K562 (cell line): ENCODE data around the gene GET4. TPM values are rescaled to one million over a fixed set of nuclear protein-coding genes. Genes with fewer than 3 reads are reported as not detected.

Source experiments
- ATAC-seq: fragments of 200-7000 bp; cut with Tn5 transposase; 3 replicates; pipeline ENCODE4 v1.9.1; 2020; ENCODE audit warnings: moderate library complexity
- BruUV-seq: library from RNA; stranded (reverse); fragments of 400-500 nt; replicated peaks from 2 replicates; lab custom pipeline; 2021; lab: Mats Ljungman, UMichigan
- CTCF ChIA-PET: fragments of 300-600 bp; formaldehyde crosslinking; extraction: SDS; loops from one replicate; lab custom pipeline; 2021; ENCODE audit warnings: low intra/inter-chr PET ratio; lab: Yijun Ruan, JAX
- POLR2A ChIA-PET: fragments of 300-600, 350-650 bp; sonication (Branson Sonifier 250); formaldehyde crosslinking; extraction: SDS; loops from one replicate; lab custom pipeline; 2021; ENCODE audit warnings: antibody characterized with exemption, inconsistent platforms; lab: Yijun Ruan, JAX
- DNase-seq, 4 experiments: peaks; one replicate each; pipeline versions ENCODE4 v3.0.0 to v3.0.0-alpha.2; 2011 to 2018; ENCODE audit warnings: low spot score in 3 of 4, mixed read lengths in 3 of 4; ENCODE audit errors: extremely low read depth in 1 of 4
- FAIRE-seq: peaks from 2 replicates; lab custom pipeline; 2011; peaks lifted over from hg19 to GRCh38; lab: Jason Lieb, UNC
- H2AFZ ChIP-seq: 2 replicates; pipeline ENCODE4 v1.6.0; 2011; ENCODE audit warnings: low read depth, low read length, control low read depth, inconsistent platforms
- H3K27ac ChIP-seq: fragments of 200-600 bp; 3 replicates; pipeline ENCODE4 v1.8.0; 2011; ENCODE audit warnings: low read depth, mild to moderate bottlenecking, control low read depth, inconsistent platforms, low read length, moderate library complexity, mixed read lengths; ENCODE audit errors: extremely low read depth
- H3K27me3 ChIP-seq, 2 experiments: fragments of 300-600 bp in 1 of 2; 2 replicates in 1 of 2; 3 replicates in 1 of 2; pipeline versions ENCODE4 v1.6.0 to v1.8.0; 2011; ENCODE audit warnings: inconsistent platforms in 2 of 2, low read length in 2 of 2, mild to moderate bottlenecking in 1 of 2, mixed read lengths in 1 of 2, moderate library complexity in 1 of 2; ENCODE audit not compliant: control insufficient read depth in 2 of 2, insufficient read depth in 2 of 2
- H3K36me3 ChIP-seq: fragments of 300-600 bp; 3 replicates; pipeline ENCODE4 v1.8.0; 2011; ENCODE audit warnings: mild to moderate bottlenecking, low read length, inconsistent platforms; ENCODE audit not compliant: control insufficient read depth, insufficient read depth
- H3K4me1 ChIP-seq, 2 experiments: fragments of 200-600 bp in 1 of 2; replicated peaks in 1 of 2; 2 replicates in 1 of 2; 3 replicates in 1 of 2; pipeline versions ENCODE4 v1.5.1 to v1.8.0; 2011; ENCODE audit warnings: inconsistent platforms in 2 of 2, low read length in 2 of 2, mild to moderate bottlenecking in 1 of 2, mixed read lengths in 1 of 2, moderate library complexity in 1 of 2; ENCODE audit not compliant: control insufficient read depth in 2 of 2, insufficient read depth in 2 of 2
- H3K4me2 ChIP-seq: 2 replicates; pipeline ENCODE4 v1.6.1; 2011; ENCODE audit warnings: low read length, control low read depth, inconsistent platforms, mixed read lengths; ENCODE audit not compliant: insufficient read depth
- H3K4me3 ChIP-seq: fragments of 200-600 bp; sonication (generic), shearing (Covaris generic); 2 replicates; pipeline ENCODE4 v1.5.1; 2016; ENCODE audit warnings: control low read depth, inconsistent platforms
- H3K79me2 ChIP-seq: fragments of 200-600 bp; 3 replicates; pipeline ENCODE4 v1.8.0; 2011; ENCODE audit warnings: low read length, inconsistent platforms; ENCODE audit not compliant: control insufficient read depth, insufficient read depth
- H3K9ac ChIP-seq, 2 experiments: 2 replicates each; pipeline versions ENCODE4 v1.6.0 to v1.6.1; 2011; ENCODE audit warnings: low read depth in 2 of 2, low read length in 2 of 2, control low read depth in 1 of 2, inconsistent platforms in 1 of 2, mild to moderate bottlenecking in 1 of 2, mixed read lengths in 1 of 2; ENCODE audit not compliant: insufficient read depth in 1 of 2
- H3K9me1 ChIP-seq: one replicate; pipeline ENCODE4 v1.6.0; 2011; ENCODE audit warnings: inconsistent platforms, mild to moderate bottlenecking, low read length, moderate library complexity; ENCODE audit not compliant: control insufficient read depth, insufficient read depth
- H3K9me3 ChIP-seq: replicated peaks from 2 replicates; pipeline ENCODE4 v1.5.1; 2011; ENCODE audit warnings: low read depth, low read length, inconsistent platforms; ENCODE audit not compliant: control insufficient read depth, insufficient read depth
- H4K20me1 ChIP-seq: replicated peaks from 2 replicates; pipeline ENCODE4 v1.6.1; 2011; ENCODE audit warnings: low read length, inconsistent platforms, mixed read lengths; ENCODE audit not compliant: control insufficient read depth, insufficient read depth
- BACH1 ChIP-seq: fragments of 200-800 bp; sonication (Bioruptor generic); IDR thresholded peaks from 2 replicates; pipeline ENCODE4 v1.6.1; 2016; ENCODE audit warnings: missing genetic modification characterization, missing compliant biosample characterization
- HNRNPH1 ChIP-seq: fragments of 200-400 bp; formaldehyde crosslinking; optimal IDR thresholded peaks from 2 replicates; pipeline ENCODE3; 2017; ENCODE audit warnings: low read depth, mild to moderate bottlenecking, low read length, moderate library complexity
- HNRNPK ChIP-seq: fragments of 200-400 bp; formaldehyde crosslinking; IDR thresholded peaks from one replicate; pipeline ENCODE4 v1.6.1; 2018; ENCODE audit warnings: mild to moderate bottlenecking, low read depth, low read length; ENCODE audit not compliant: poor library complexity, severe bottlenecking
- NR3C1 ChIP-seq: sonication (generic); formaldehyde crosslinking; IDR thresholded peaks from 2 replicates; pipeline ENCODE4 v1.8.1; 2022; ENCODE audit warnings: missing genetic modification reagents
- RBBP5 ChIP-seq: fragments of 200-600 bp; sonication (generic); IDR thresholded peaks from 2 replicates; pipeline ENCODE4 v1.6.1; 2012; ENCODE audit warnings: borderline replicate concordance, mild to moderate bottlenecking, low read length, control low read depth, inconsistent platforms; ENCODE audit not compliant: insufficient read depth, poor library complexity, severe bottlenecking
- RBM34 ChIP-seq: fragments of 200-400 bp; formaldehyde crosslinking; IDR thresholded peaks from 2 replicates; pipeline ENCODE4 v1.6.1; 2018; ENCODE audit warnings: low read length, borderline replicate concordance; ENCODE audit not compliant: insufficient read depth
- RNF2 ChIP-seq: sonication (generic); IDR thresholded peaks from 2 replicates; pipeline ENCODE4 v1.6.1; 2016
- SLC30A9 ChIP-seq: fragments of 250-450 bp; sonication (Bioruptor Pico); IDR thresholded peaks from 2 replicates; pipeline ENCODE4 v1.8.0; 2022; ENCODE audit warnings: mild to moderate bottlenecking, moderate library complexity
- ZNF507 ChIP-seq: conservative IDR thresholded peaks from 2 replicates; pipeline ENCODE4 v1.6.1; 2017; ENCODE audit warnings: missing genetic modification characterization, missing compliant biosample characterization
- ZNF584 ChIP-seq: fragments of 200-800 bp; sonication (Bioruptor generic); IDR thresholded peaks from 2 replicates; pipeline ENCODE4 v1.6.1; 2016; ENCODE audit warnings: low read depth, mild to moderate bottlenecking, missing genetic modification characterization, missing compliant biosample characterization
- WGBS: fragments of 100-300 bp; shearing (Covaris generic); methylation state at CpG from one replicate; pipeline ENCODE4 v1.1.6; 2016; ENCODE audit warnings: low coverage, mixed read lengths; ENCODE audit not compliant: insufficient coverage; ENCODE audit errors: missing lambda C conversion rate; 5-methylcytosine and 5-hydroxymethylcytosine counted together
- in situ Hi-C: fragments of 300-500 bp; cut with MboI; formaldehyde crosslinking; loops from 4 replicates; pipeline ENCODE4 v1.15.0; 2018; ENCODE audit warnings: inconsistent platforms, mixed read lengths
- intact Hi-C: fragments of 100-400 bp; cut with micrococcal nuclease; formaldehyde crosslinking; loops from 2 replicates; pipeline ENCODE4 v1.14.2; 2022
- polyA plus RNA-seq, 8 experiments: library from polyadenylated mRNA; depleted of rRNA in 4 of 8; stranded (reverse) in 5 of 8; unstranded in 3 of 8; fragments of >200 nt; fragmentation: Nextera tagmentation in 2 of 8; fragmentation: Illumina TruSeq in 1 of 8; extraction: Ambion mirVana in 2 of 8; extraction: Trizol in 1 of 8; gene quantifications; 2 replicates each; pipeline versions ENCODE4 v1.2.1 to v1.2.3, GENCODE V29; 2011 to 2014; ENCODE audit warnings: inconsistent platforms in 1 of 8, missing spikeins in 1 of 8
- total RNA-seq, 7 experiments: library from RNA; depleted of rRNA in 6 of 7; stranded (reverse); fragments of >200 nt in 6 of 7; fragmentation: Illumina TruSeq in 2 of 7; extraction: Trizol in 2 of 7; gene quantifications; 2 replicates each; pipeline versions ENCODE4 v1.2.1 to v1.2.3, GENCODE V29; 2011 to 2021; ENCODE audit warnings: low replicate concordance in 1 of 7
- TF ChIP-seq, protein P1 (sequence below): fragments of 250-450 bp; sonication (Bioruptor Pico); IDR thresholded peaks from 2 replicates; pipeline ENCODE4 v1.5.0; 2022; ENCODE audit warnings: mild to moderate bottlenecking
- TF ChIP-seq, protein P2 (sequence below): fragments of 200-800 bp; sonication (Bioruptor generic); IDR thresholded peaks from 2 replicates; pipeline ENCODE4 v1.6.1; 2016; ENCODE audit warnings: missing genetic modification characterization, missing compliant biosample characterization
- TF ChIP-seq, protein P3 (sequence below): fragments of 450-650 bp; formaldehyde crosslinking; IDR thresholded peaks from 2 replicates; pipeline ENCODE4 v1.4.0; 2020; ENCODE audit warnings: mild to moderate bottlenecking, moderate library complexity

GET4 gene
- total and polyA plus RNA-seq, 9 of the 15 experiments (the other 6 are each of a cell fraction or from before 2014, with no cell fraction given) = 0.99 to 122 (median 40.4) TPM

DNA sequence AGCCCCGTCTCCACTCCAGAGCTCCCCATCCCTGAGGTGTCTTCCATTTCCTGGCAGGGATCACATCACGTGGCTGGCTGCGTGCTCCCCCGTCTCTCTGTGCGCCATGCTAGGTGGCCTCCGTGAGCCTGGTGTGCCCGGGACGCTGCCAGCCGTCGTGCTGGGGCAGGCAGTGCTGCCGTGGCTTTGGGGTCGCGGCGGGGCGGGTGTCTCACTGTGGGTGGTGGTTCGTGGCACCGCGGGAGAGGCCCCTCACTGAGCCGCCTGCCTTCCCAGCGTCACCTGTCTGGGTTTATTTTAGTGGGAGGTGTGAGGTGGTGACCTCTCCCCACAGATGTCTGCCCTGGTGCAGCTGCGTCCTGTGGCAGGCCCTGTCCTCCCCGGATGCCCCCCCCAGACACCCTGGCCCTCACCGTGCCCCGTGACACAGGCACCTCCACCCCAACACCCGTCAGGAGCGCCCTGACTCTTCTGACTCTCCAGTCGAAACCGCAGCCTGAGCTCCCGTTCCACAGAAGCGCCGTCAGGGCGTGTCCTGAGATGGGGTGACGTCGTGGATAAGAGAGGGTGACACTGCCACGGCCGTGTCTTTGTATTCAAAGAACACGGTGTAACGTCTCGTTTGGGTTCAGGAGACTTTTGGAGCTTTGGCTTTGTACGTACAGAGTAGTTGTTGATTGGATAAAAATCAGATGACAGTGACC, 18.0 kb downstream of the GET4 start:
- H3K4me2 ChIP-seq = no peak overlapping the region
- DNase-seq = no peak
- FAIRE-seq = no peak
- no peaks in the 10 kb centered on the region for H3K27me3 ChIP-seq
- intact Hi-C loops = no loop called here
- H2AFZ ChIP-seq = no peak overlapping the region
- H3K4me3 ChIP-seq = no peak overlapping the region
- peaks cover 1% of the 10 kb centered on the region; the same call in 1 of the 3 replicates for H3K79me2 ChIP-seq
- no TSS peak for BruUV-seq
- 93% methylated on average over 32 of the region's 40 CpGs for WGBS
- POLR2A ChIA-PET = interaction anchor here (0.7 to 0.9 kb wide), 2 partner anchors 14 to 117 kb away, joined by 3 to 4 read pairs; no protein-coding TSS in a partner anchor
- ATAC-seq = no peak
- CTCF ChIA-PET = no interaction called here
- in situ Hi-C loops = no loop called here
- H3K9ac ChIP-seq = no peak overlapping the region
- H3K9me1 ChIP-seq = no peaks in the 10 kb centered on the region
- H3K36me3 ChIP-seq = peaks cover 82% of the 10 kb centered on the region; the same call in 2 of the 3 replicates
- H3K27ac ChIP-seq = no peak overlapping the region
- H4K20me1 ChIP-seq = no peaks in the 10 kb centered on the region; the same call in 1 of the 2 replicates
- H3K4me1 ChIP-seq = peaks cover 6 to 45% of the 10 kb centered on the region in 2 experiments; a peak in 3 of 5 replicates
- no peaks in the 10 kb centered on the region for H3K9me3 ChIP-seq
- TF ChIP-seq, protein P1, sequence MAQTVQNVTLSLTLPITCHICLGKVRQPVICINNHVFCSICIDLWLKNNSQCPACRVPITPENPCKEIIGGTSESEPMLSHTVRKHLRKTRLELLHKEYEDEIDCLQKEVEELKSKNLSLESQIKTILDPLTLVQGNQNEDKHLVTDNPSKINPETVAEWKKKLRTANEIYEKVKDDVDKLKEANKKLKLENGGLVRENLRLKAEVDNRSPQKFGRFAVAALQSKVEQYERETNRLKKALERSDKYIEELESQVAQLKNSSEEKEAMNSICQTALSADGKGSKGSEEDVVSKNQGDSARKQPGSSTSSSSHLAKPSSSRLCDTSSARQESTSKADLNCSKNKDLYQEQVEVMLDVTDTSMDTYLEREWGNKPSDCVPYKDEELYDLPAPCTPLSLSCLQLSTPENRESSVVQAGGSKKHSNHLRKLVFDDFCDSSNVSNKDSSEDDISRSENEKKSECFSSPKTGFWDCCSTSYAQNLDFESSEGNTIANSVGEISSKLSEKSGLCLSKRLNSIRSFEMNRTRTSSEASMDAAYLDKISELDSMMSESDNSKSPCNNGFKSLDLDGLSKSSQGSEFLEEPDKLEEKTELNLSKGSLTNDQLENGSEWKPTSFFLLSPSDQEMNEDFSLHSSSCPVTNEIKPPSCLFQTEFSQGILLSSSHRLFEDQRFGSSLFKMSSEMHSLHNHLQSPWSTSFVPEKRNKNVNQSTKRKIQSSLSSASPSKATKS = no peak
- TF ChIP-seq NR3C1 = no peak
- TF ChIP-seq, protein P2, sequence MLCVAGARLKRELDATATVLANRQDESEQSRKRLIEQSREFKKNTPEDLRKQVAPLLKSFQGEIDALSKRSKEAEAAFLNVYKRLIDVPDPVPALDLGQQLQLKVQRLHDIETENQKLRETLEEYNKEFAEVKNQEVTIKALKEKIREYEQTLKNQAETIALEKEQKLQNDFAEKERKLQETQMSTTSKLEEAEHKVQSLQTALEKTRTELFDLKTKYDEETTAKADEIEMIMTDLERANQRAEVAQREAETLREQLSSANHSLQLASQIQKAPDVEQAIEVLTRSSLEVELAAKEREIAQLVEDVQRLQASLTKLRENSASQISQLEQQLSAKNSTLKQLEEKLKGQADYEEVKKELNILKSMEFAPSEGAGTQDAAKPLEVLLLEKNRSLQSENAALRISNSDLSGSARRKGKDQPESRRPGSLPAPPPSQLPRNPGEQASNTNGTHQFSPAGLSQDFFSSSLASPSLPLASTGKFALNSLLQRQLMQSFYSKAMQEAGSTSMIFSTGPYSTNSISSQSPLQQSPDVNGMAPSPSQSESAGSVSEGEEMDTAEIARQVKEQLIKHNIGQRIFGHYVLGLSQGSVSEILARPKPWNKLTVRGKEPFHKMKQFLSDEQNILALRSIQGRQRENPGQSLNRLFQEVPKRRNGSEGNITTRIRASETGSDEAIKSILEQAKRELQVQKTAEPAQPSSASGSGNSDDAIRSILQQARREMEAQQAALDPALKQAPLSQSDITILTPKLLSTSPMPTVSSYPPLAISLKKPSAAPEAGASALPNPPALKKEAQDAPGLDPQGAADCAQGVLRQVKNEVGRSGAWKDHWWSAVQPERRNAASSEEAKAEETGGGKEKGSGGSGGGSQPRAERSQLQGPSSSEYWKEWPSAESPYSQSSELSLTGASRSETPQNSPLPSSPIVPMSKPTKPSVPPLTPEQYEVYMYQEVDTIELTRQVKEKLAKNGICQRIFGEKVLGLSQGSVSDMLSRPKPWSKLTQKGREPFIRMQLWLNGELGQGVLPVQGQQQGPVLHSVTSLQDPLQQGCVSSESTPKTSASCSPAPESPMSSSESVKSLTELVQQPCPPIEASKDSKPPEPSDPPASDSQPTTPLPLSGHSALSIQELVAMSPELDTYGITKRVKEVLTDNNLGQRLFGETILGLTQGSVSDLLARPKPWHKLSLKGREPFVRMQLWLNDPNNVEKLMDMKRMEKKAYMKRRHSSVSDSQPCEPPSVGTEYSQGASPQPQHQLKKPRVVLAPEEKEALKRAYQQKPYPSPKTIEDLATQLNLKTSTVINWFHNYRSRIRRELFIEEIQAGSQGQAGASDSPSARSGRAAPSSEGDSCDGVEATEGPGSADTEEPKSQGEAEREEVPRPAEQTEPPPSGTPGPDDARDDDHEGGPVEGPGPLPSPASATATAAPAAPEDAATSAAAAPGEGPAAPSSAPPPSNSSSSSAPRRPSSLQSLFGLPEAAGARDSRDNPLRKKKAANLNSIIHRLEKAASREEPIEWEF (CRISPR knock-in tag) = no peak
- no peak for TF ChIP-seq SLC30A9 (CRISPR knock-in tag)
- TF ChIP-seq, protein P3, sequence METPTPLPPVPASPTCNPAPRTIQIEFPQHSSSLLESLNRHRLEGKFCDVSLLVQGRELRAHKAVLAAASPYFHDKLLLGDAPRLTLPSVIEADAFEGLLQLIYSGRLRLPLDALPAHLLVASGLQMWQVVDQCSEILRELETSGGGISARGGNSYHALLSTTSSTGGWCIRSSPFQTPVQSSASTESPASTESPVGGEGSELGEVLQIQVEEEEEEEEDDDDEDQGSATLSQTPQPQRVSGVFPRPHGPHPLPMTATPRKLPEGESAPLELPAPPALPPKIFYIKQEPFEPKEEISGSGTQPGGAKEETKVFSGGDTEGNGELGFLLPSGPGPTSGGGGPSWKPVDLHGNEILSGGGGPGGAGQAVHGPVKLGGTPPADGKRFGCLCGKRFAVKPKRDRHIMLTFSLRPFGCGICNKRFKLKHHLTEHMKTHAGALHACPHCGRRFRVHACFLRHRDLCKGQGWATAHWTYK (CRISPR knock-in tag) = no peak
- TF ChIP-seq RNF2 = no peak
- no peak for TF ChIP-seq RBM34
- TF ChIP-seq HNRNPH1 = no peak
- no peak for TF ChIP-seq HNRNPK
- no peak for TF ChIP-seq ZNF584 (CRISPR knock-in tag)
- TF ChIP-seq BACH1 (tag) = no peak
- TF ChIP-seq ZNF507 (tag) = no peak
- no peak for TF ChIP-seq RBBP5
